HEK293 (cell line): ENCODE data around the gene SAMD11.

ENCODE experiments used
- CTCF ChIA-PET: fragments of 350-600 bp; formaldehyde crosslinking; extraction: SDS; loops from one replicate; lab custom pipeline; 2021; ENCODE audit warnings: antibody characterized with exemption; lab: Yijun Ruan, JAX
- POLR2A ChIA-PET: fragments of 300-600 bp; formaldehyde crosslinking; extraction: SDS; loops from one replicate; lab custom pipeline; 2020; ENCODE audit warnings: antibody characterized with exemption, inconsistent platforms; lab: Yijun Ruan, JAX
- H3K27ac ChIP-seq: fragments of 200-500 bp; sonication (Bioruptor generic); 2 replicates; pipeline ENCODE4 v1.5.1; 2014; ENCODE audit warnings: low read depth, low read length, control low read depth, inconsistent platforms; ENCODE audit errors: extremely low read depth
- H3K36me3 ChIP-seq, 2 experiments: fragments of 200-500 bp in 1 of 2; sonication (Bioruptor generic) in 1 of 2; 1 replicate in 1 of 2; 2 replicates in 1 of 2; pipeline ENCODE4 v1.5.1; 2014 to 2017; ENCODE audit warnings: inconsistent platforms in 2 of 2, low read length in 2 of 2; ENCODE audit not compliant: control insufficient read depth in 2 of 2, insufficient read depth in 1 of 2
- H3K4me1 ChIP-seq: fragments of 200-500 bp; sonication (Bioruptor generic); 2 replicates; pipeline ENCODE4 v1.5.1; 2014; ENCODE audit warnings: mild to moderate bottlenecking, low read length, inconsistent platforms; ENCODE audit not compliant: control insufficient read depth, insufficient read depth
- H3K4me3 ChIP-seq: 2 replicates; pipeline ENCODE4 v1.5.1; 2011; ENCODE audit warnings: low read depth, mild to moderate bottlenecking, control low read depth, low read length, moderate library complexity
- H3K9me3 ChIP-seq: fragments of 200-500 bp; sonication (Bioruptor generic); 2 replicates; pipeline ENCODE4 v1.5.1; 2014; ENCODE audit warnings: low read depth, low read length, inconsistent platforms; ENCODE audit not compliant: control insufficient read depth, insufficient read depth
- FEZF1 ChIP-seq: fragments of 450-650 bp; formaldehyde crosslinking; IDR thresholded peaks from 2 replicates; pipeline ENCODE4 v1.5.1; 2016; ENCODE audit warnings: missing biosample characterization, missing genetic modification characterization
- GLIS2 ChIP-seq: fragments of 450-650 bp; formaldehyde crosslinking; IDR thresholded peaks from 2 replicates; pipeline ENCODE4 v1.5.1; 2016; ENCODE audit warnings: missing biosample characterization, missing genetic modification characterization
- HOXD13 ChIP-seq: sonication (generic); formaldehyde crosslinking; IDR thresholded peaks from 2 replicates; pipeline ENCODE4 v1.8.0; 2022; ENCODE audit warnings: missing genetic modification reagents, borderline replicate concordance
- KLF16 ChIP-seq: fragments of 450-650 bp; formaldehyde crosslinking; IDR thresholded peaks from 2 replicates; pipeline ENCODE4 v1.5.1; 2017; ENCODE audit warnings: missing biosample characterization, missing genetic modification characterization
- KLF8 ChIP-seq: fragments of 450-650 bp; formaldehyde crosslinking; IDR thresholded peaks from 2 replicates; pipeline ENCODE4 v1.5.1; 2016; ENCODE audit warnings: missing biosample characterization, missing genetic modification characterization
- KLF9 ChIP-seq: fragments of 450-650 bp; formaldehyde crosslinking; IDR thresholded peaks from 2 replicates; pipeline ENCODE4 v1.5.1; 2016; ENCODE audit warnings: missing biosample characterization, missing genetic modification characterization, low read depth
- SP3 ChIP-seq: fragments of 450-650 bp; formaldehyde crosslinking; IDR thresholded peaks from 2 replicates; pipeline ENCODE4 v1.5.1; 2016; ENCODE audit warnings: missing biosample characterization, missing genetic modification characterization
- ZBTB20 ChIP-seq: fragments of 450-650 bp; formaldehyde crosslinking; IDR thresholded peaks from 2 replicates; pipeline ENCODE4 v1.5.1; 2016; ENCODE audit warnings: missing biosample characterization, missing genetic modification characterization
- ZBTB26 ChIP-seq: fragments of 450-650 bp; formaldehyde crosslinking; optimal IDR thresholded peaks from 2 replicates; pipeline ENCODE3; 2016; ENCODE audit warnings: missing biosample characterization, mild to moderate bottlenecking, missing genetic modification characterization
- ZNF248 ChIP-seq: fragments of 450-650 bp; formaldehyde crosslinking; IDR thresholded peaks from 2 replicates; pipeline ENCODE4 v1.5.1; 2017; ENCODE audit warnings: missing biosample characterization, missing genetic modification characterization
- ZNF335 ChIP-seq: fragments of 450-650 bp; formaldehyde crosslinking; conservative IDR thresholded peaks from 2 replicates; pipeline ENCODE4 v1.5.1; 2016; ENCODE audit warnings: missing biosample characterization, missing genetic modification characterization
- ZNF341 ChIP-seq: fragments of 450-650 bp; formaldehyde crosslinking; IDR thresholded peaks from 2 replicates; pipeline ENCODE4; 2016; ENCODE audit warnings: low read depth, missing biosample characterization, missing genetic modification characterization
- ZNF391 ChIP-seq: fragments of 450-650 bp; formaldehyde crosslinking; IDR thresholded peaks from 2 replicates; pipeline ENCODE4 v1.5.1; 2016; ENCODE audit warnings: low read depth, missing biosample characterization, missing genetic modification characterization, borderline replicate concordance
- ZNF398 ChIP-seq: fragments of 450-650 bp; formaldehyde crosslinking; IDR thresholded peaks from 2 replicates; pipeline ENCODE4 v1.5.1; 2017; ENCODE audit warnings: missing biosample characterization, missing genetic modification characterization
- ZNF518A ChIP-seq: fragments of 450-650 bp; formaldehyde crosslinking; conservative IDR thresholded peaks from 2 replicates; pipeline ENCODE4 v1.5.1; 2016; ENCODE audit warnings: low read depth, missing biosample characterization, missing genetic modification characterization
- ZNF692 ChIP-seq: fragments of 450-650 bp; formaldehyde crosslinking; IDR thresholded peaks from 2 replicates; pipeline ENCODE4 v1.5.1; 2016; ENCODE audit warnings: missing biosample characterization, missing genetic modification characterization
- ZNF768 ChIP-seq: fragments of 450-650 bp; formaldehyde crosslinking; IDR thresholded peaks from 2 replicates; pipeline ENCODE4 v1.5.1; 2018; ENCODE audit warnings: missing biosample characterization, mild to moderate bottlenecking, missing genetic modification characterization
- ZNF792 ChIP-seq: fragments of 450-650 bp; formaldehyde crosslinking; IDR thresholded peaks from 2 replicates; pipeline ENCODE4 v1.5.1; 2016; ENCODE audit warnings: missing biosample characterization, missing genetic modification characterization
- ZSCAN30 ChIP-seq: fragments of 450-650 bp; IDR thresholded peaks from 2 replicates; pipeline ENCODE4 v1.5.1; 2018; ENCODE audit warnings: missing biosample characterization, mild to moderate bottlenecking, missing genetic modification characterization, moderate library complexity
- TF ChIP-seq, protein P1 (sequence below): fragments of 450-650 bp; formaldehyde crosslinking; IDR thresholded peaks from 2 replicates; pipeline ENCODE4 v1.5.1; 2017; ENCODE audit warnings: missing biosample characterization, mild to moderate bottlenecking, missing genetic modification characterization, moderate library complexity
- TF ChIP-seq, protein P2 (sequence below): fragments of 450-650 bp; IDR thresholded peaks from 2 replicates; pipeline ENCODE4 v1.5.1; 2018; ENCODE audit warnings: missing biosample characterization, mild to moderate bottlenecking, missing genetic modification characterization

The SAMD11 gene

DNA sequence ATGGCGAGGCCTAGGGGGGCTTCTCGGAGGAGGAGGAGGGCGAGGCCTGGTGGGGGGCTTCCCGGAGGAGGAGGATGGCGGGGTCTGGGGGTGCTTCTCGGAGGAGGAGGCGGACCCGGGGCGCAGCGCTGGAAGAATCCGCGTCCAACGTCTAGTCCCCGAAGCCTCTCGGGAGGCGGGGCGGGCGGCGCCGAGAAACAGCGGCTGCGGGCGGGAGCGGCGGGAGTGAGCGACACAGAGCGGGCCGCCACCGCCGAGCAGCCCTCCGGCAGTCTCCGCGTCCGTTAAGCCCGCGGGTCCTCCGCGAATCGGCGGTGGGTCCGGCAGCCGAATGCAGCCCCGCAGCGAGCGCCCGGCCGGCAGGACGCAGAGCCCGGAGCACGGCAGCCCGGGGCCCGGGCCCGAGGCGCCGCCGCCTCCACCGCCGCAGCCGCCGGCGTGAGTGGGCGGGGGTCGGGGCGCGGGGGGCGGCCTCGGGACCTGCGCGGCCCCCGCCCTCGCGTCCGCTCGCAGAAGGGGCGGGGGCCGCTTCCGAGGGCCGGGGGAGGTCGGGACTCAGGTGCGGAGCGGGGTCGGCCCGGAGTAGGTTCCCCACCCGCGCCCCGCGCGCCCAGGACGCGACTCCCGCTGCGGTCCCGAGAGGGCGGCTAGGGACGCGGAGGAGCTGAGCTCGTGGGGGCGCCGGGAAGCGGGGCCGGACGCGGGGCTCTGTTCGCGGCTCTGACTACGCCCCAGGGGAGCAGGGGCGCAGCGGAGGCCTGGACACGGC lies 36.8 kb downstream of the SAMD11 start, which contains the start of gene KLHL17:
Gene KLHL17 (plus strand): TSS at position 222 of the 769 bp plus-strand sequence. CDS start 110 bp downstream, at position 332.
- H3K36me3 ChIP-seq = peaks cover 3 to 59% of the 10 kb centered on the region in 2 experiments; a peak in 2 of 3 replicates
- peak within 1 kb of the TSS; percentile 57 for H3K4me3 ChIP-seq
- H3K4me1 ChIP-seq = no peaks in the 10 kb centered on the region
- ChIA-PET CTCF (interaction anchor here (1.3 kb wide), 1 partner anchor 54 kb away, joined by 6 read pairs; no protein-coding TSS in a partner anchor), POLR2A (interaction anchor here (1.5 kb wide), 1 partner anchor 37 kb away, joined by 5 read pairs; no protein-coding TSS in a partner anchor)
- peak within 1 kb of the TSS; percentile 64; the same call in 1 of the 2 replicates for H3K27ac ChIP-seq
- no peaks in the 10 kb centered on the region for H3K9me3 ChIP-seq
- TF ChIP-seq ZBTB26 (tag by site-specific recombination) = peak; percentile 89
- no peak for TF ChIP-seq ZNF248 (tag by site-specific recombination)
- no peak for TF ChIP-seq FEZF1 (tag by site-specific recombination)
- peak; percentile 80 for TF ChIP-seq KLF8 (tag by site-specific recombination)
- TF ChIP-seq ZNF768 (tag by site-specific recombination) = peak; percentile 91; the same call in 1 of the 2 replicates
- TF ChIP-seq SP3 = peak; percentile 38; the same call in 1 of the 2 replicates
- TF ChIP-seq KLF16 (tag by site-specific recombination) = 0 out of 2 replicates have a peak, but pooled peaks have one; percentile 42
- TF ChIP-seq HOXD13 (CRISPR knock-in tag) = no peak
- TF ChIP-seq ZNF335 (tag by site-specific recombination) = peak; percentile 38; the same call in 1 of the 2 replicates
- TF ChIP-seq, protein P1, sequence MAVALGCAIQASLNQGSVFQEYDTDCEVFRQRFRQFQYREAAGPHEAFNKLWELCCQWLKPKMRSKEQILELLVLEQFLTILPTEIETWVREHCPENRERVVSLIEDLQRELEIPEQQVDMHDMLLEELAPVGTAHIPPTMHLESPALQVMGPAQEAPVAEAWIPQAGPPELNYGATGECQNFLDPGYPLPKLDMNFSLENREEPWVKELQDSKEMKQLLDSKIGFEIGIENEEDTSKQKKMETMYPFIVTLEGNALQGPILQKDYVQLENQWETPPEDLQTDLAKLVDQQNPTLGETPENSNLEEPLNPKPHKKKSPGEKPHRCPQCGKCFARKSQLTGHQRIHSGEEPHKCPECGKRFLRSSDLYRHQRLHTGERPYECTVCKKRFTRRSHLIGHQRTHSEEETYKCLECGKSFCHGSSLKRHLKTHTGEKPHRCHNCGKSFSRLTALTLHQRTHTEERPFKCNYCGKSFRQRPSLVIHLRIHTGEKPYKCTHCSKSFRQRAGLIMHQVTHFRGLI = 0 out of 2 replicates have a peak, but pooled peaks have one; percentile 15
- TF ChIP-seq KLF9 (tag by site-specific recombination) = peak; percentile 61
- TF ChIP-seq, protein P2, sequence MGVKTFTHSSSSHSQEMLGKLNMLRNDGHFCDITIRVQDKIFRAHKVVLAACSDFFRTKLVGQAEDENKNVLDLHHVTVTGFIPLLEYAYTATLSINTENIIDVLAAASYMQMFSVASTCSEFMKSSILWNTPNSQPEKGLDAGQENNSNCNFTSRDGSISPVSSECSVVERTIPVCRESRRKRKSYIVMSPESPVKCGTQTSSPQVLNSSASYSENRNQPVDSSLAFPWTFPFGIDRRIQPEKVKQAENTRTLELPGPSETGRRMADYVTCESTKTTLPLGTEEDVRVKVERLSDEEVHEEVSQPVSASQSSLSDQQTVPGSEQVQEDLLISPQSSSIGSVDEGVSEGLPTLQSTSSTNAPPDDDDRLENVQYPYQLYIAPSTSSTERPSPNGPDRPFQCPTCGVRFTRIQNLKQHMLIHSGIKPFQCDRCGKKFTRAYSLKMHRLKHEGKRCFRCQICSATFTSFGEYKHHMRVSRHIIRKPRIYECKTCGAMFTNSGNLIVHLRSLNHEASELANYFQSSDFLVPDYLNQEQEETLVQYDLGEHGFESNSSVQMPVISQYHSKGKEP (tag by site-specific recombination) = peak; percentile 46
- peak; percentile 55; the same call in 1 of the 2 replicates for TF ChIP-seq GLIS2
- TF ChIP-seq ZNF792 (tag by site-specific recombination) = no peak
- TF ChIP-seq ZNF518A (tag by site-specific recombination) = no peak
- TF ChIP-seq ZNF692 (tag by site-specific recombination) = peak; percentile 69
- peak; percentile 40; the same call in 1 of the 2 replicates for TF ChIP-seq ZBTB20 (tag by site-specific recombination)
- TF ChIP-seq ZSCAN30 (tag by site-specific recombination) = peak; percentile 77
- peak; percentile 53; the same call in 1 of the 2 replicates for TF ChIP-seq ZNF341
- TF ChIP-seq ZNF398 = peak; percentile 28; the same call in 1 of the 2 replicates
- peak; percentile 57; the same call in 1 of the 2 replicates for TF ChIP-seq ZNF391
